T follicular helper cell (primary cell): ENCODE data around the gene SYNPO2L.
"Not testable (repeated sequence)": the region's sequence is repeated elsewhere in the genome, so short reads cannot be mapped to it uniquely, and the experiment has no call there.

Source experiments
- DNase-seq: peaks from one replicate; pipeline ENCODE4 v3.0.0-alpha.2; 2020; ENCODE audit warnings: low read depth
- total RNA-seq, 2 experiments: gene quantifications; one replicate each; lab custom pipeline; 2026; lab: John Stamatoyannopoulos, UW

SYNPO2L gene
- 0 reads per million in 2 experiments for total RNA-seq

GRCh38 chr10:73655990-73656298, at the start of gene SYNPO2L:
TSS of gene SYNPO2L (minus strand) at chr10:73656029. CDS start at chr10:73655922, 107 bp downstream.
- DNase-seq: no peak

GRCh38 chr10:73703924-73704323, 48.1 kb upstream of the SYNPO2L start:
- not testable (repeated sequence) for DNase-seq

- DNase-seq: not testable (repeated sequence)
Observed at GRCh38 chr10:73698819-73699218, 43.0 kb upstream of the SYNPO2L start.

- DNase-seq: not testable (repeated sequence)
Observed at GRCh38 chr10:73697675-73698159, 41.9 kb upstream of the SYNPO2L start, which contains the start of gene AGAP5. TSS of gene AGAP5 (minus strand) at chr10:73698109. CDS start at chr10:73697755, 354 bp downstream.

- DNase-seq: not testable (repeated sequence)
Observed at GRCh38 chr10:73695302-73695701, 39.5 kb upstream of the SYNPO2L start.

GRCh38 chr10:73690755-73691154, 34.9 kb upstream of the SYNPO2L start:
- not testable (repeated sequence) for DNase-seq

- DNase-seq: not testable (repeated sequence)
Observed at GRCh38 chr10:73689596-73689995, 33.8 kb upstream of the SYNPO2L start.

- DNase-seq: not testable (repeated sequence)
Observed at GRCh38 chr10:73687641-73688040, 31.8 kb upstream of the SYNPO2L start.

GRCh38 chr10:73674546-73674945, 18.7 kb upstream of the SYNPO2L start:
- not testable (repeated sequence) for DNase-seq

- not testable (repeated sequence) for DNase-seq
Observed at GRCh38 chr10:73668378-73668777, 12.5 kb upstream of the SYNPO2L start.

- DNase-seq: not testable (repeated sequence)
Observed at GRCh38 chr10:73666153-73666809, 10.5 kb upstream of the SYNPO2L start.

GRCh38 chr10:73665581-73665980, 9.8 kb upstream of the SYNPO2L start:
- DNase-seq: not testable (repeated sequence)

- DNase-seq: not testable (repeated sequence)
Observed at GRCh38 chr10:73664156-73665040, 8.6 kb upstream of the SYNPO2L start.

- DNase-seq: not testable (repeated sequence)
Observed at GRCh38 chr10:73663621-73664020, 7.8 kb upstream of the SYNPO2L start.

- DNase-seq: not testable (repeated sequence)
Observed at GRCh38 chr10:73662705-73663104, 6.9 kb upstream of the SYNPO2L start.

GRCh38 chr10:73655257-73655989, 406 bp downstream of the SYNPO2L start:
- no peak for DNase-seq

- DNase-seq: no peak
Observed at GRCh38 chr10:73653701-73654100, 2.1 kb downstream of the SYNPO2L start.

GRCh38 chr10:73653195-73653594, 2.6 kb downstream of the SYNPO2L start:
- DNase-seq: no peak

- DNase-seq: no peak
Observed at GRCh38 chr10:73650537-73651331, 5.1 kb downstream of the SYNPO2L start.

- DNase-seq: no peak
Observed at GRCh38 chr10:73649876-73650536, 5.8 kb downstream of the SYNPO2L start.
